ENCODE data around the gene DSCAM. TPM values are rescaled to one million over a fixed set of nuclear protein-coding genes. Genes with fewer than 3 reads are reported as not detected.

DSCAM gene
- total RNA-seq, 1 donor from 2014 or later: 0.06 TPM

GRCh38 chr21:40053007-40053406 is 794.0 kb downstream of the DSCAM start:
- DNase-seq (no peak), ATAC-seq (peak; percentile 50 to 58)
- H3K36me3 ChIP-seq: no peaks in the 10 kb centered on the region
- TF ChIP-seq CTCF (IDR thresholded peaks at IDR 0.05): no peak
- no peak overlapping the region for H3K27ac ChIP-seq
- H3K27me3 ChIP-seq (ENCODE audit: low read depth): no peaks in the 10 kb centered on the region
- intact Hi-C loops (cut with DNase I): no loop called here
- no peaks in the 10 kb centered on the region for H3K9me3 ChIP-seq
- H3K4me3 ChIP-seq: no peak overlapping the region
- peaks cover 8% of the 10 kb centered on the region for H3K4me1 ChIP-seq

GRCh38 chr21:40052276-40052675 is 794.7 kb downstream of the DSCAM start:
- Histone ChIP-seq H3K9me3 (no peaks in the 10 kb centered on the region), H3K4me1 (peaks cover 8% of the 10 kb centered on the region), H3K36me3 (no peaks in the 10 kb centered on the region), H3K27ac (no peak overlapping the region), H3K27me3 (ENCODE audit: low read depth) (no peaks in the 10 kb centered on the region), H3K4me3 (no peak overlapping the region)
- TF ChIP-seq CTCF (IDR thresholded peaks at IDR 0.05): no peak
- DNase-seq (no peak), ATAC-seq (no peak)
- intact Hi-C loops (cut with DNase I): no loop called here

- no peak for TF ChIP-seq CTCF (IDR thresholded peaks at IDR 0.05)
- ATAC-seq (no peak), DNase-seq (no peak)
- no peak overlapping the region for H3K4me3 ChIP-seq
- H3K36me3 ChIP-seq: no peaks in the 10 kb centered on the region
- no peaks in the 10 kb centered on the region for H3K27me3 ChIP-seq (ENCODE audit: low read depth)
- H3K9me3 ChIP-seq: no peaks in the 10 kb centered on the region
- H3K4me1 ChIP-seq: peaks cover 8% of the 10 kb centered on the region
- H3K27ac ChIP-seq: no peak overlapping the region
- intact Hi-C loops (cut with DNase I): no loop called here
Observed at GRCh38 chr21:40051801-40052200, 795.2 kb downstream of the DSCAM start.

GRCh38 chr21:40049931-40050290 is 797.0 kb downstream of the DSCAM start:
- H3K4me1 ChIP-seq: peaks cover 8% of the 10 kb centered on the region
- no peak for DNase-seq
- H3K4me3 ChIP-seq: no peak overlapping the region
- no peaks in the 10 kb centered on the region for H3K9me3 ChIP-seq
- no peak overlapping the region for H3K27ac ChIP-seq
- TF ChIP-seq CTCF (IDR thresholded peaks at IDR 0.05): no peak
- no peaks in the 10 kb centered on the region for H3K27me3 ChIP-seq (ENCODE audit: low read depth)
- ATAC-seq: no peak
- intact Hi-C loops (cut with DNase I): no loop called here
- H3K36me3 ChIP-seq: no peaks in the 10 kb centered on the region

DNA sequence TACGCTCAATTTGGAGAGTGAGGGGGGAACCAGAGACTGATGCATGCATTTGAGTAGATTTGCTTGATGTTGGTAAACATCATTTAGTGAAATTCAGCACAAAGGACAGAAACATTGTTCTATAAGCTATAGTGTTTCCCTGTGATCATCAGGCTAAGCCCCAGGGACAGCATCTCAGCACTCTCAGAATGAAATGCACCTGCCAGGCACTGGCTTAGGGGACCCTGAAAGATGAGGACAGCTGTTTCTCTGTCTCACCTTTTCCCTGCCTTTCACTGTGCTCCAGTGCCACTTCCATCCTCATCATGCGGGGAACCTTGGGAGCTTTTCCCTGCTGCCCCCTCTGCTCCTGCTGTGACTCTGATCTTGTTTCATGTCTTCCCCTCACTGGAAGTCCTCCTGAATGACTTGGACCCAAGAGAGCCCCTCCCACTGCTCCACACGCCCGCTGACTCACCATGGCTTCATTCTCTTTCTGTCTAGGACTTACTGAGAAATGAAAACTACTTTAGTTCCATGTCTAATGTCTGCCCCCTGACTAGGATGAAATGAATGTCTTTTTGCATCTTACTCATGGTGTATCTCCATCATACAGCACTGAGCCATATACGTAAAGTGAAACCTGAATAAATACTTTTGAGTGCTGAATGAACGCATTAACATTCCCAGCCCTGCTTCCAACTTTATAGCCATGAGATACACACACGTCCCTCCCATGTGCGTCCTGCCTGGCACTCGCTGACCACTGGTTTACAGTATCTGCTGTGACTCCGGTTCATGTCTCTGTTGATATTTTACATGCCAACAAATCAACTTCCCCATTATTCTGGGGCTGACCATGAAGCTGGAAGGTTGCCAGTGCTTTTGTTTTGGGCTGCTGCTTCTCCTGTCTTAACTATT is 797.7 kb downstream of the DSCAM start:
- peaks cover 8% of the 10 kb centered on the region for H3K4me1 ChIP-seq
- TF ChIP-seq CTCF (IDR thresholded peaks at IDR 0.05): no peak
- H3K4me3 ChIP-seq: no peak overlapping the region
- H3K27ac ChIP-seq: no peak overlapping the region
- DNase-seq (no peak), ATAC-seq (no peak)
- H3K27me3 ChIP-seq (ENCODE audit: low read depth): no peaks in the 10 kb centered on the region
- no peaks in the 10 kb centered on the region for H3K9me3 ChIP-seq
- intact Hi-C loops (cut with DNase I): no loop called here
- H3K36me3 ChIP-seq: no peaks in the 10 kb centered on the region

Data from lower lobe of right lung (tissue), 2 donors.